Panc1 (cell line): ENCODE measurements around the gene B4GALNT1.

Experiments used
- CTCF ChIP-seq: fragments of 450-650 bp; IDR thresholded peaks from 2 replicates; pipeline ENCODE4 v1.5.1; 2017; ENCODE audit warnings: mild to moderate bottlenecking
- POLR2AphosphoS5 ChIP-seq: IDR thresholded peaks from 2 replicates; pipeline ENCODE4 v1.6.1; 2012; ENCODE audit warnings: mild to moderate bottlenecking, low read depth, low read length, moderate library complexity

- TF ChIP-seq CTCF, result no peak
- no peak for TF ChIP-seq POLR2AphosphoS5
These were observed 686 bp downstream of the B4GALNT1 start for GRCh38 chr12:57632073-57632957.
